ENCODE results near the gene TEAD1.

DNA sequence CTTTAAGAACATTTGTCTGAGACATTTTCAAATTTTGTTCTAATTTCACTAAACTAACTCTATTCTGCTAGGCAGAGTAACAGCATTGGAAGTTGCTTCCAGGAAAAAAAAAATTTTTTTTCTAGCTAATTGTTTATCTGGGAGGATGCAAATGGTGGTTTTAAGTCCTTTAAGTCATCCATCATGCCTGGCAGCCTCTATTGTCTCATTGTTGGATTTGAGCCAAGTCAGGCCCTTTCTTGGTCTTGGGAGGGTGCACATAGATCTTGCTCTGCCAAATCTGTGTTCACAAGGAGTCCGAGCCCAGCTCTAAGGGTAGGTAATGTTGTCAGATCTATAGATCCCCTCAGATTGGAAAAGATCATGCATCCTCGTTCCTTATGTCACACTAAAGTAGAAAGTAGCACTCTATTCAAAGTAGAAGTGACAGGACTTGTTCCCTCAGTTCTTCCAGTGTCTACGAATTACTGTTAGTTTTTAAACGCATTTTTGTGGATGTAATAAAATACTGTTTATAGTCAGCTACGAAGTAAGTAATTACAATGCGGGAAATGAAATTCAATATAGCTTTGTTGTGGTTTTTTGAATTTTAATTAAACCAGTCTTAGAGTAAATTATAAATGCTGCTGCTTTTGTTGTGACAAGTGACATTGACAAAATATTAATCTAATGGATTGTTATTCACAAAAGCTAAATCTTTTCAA is 168.9 kb downstream of the TEAD1 start:
- TF ChIP-seq, protein P1, sequence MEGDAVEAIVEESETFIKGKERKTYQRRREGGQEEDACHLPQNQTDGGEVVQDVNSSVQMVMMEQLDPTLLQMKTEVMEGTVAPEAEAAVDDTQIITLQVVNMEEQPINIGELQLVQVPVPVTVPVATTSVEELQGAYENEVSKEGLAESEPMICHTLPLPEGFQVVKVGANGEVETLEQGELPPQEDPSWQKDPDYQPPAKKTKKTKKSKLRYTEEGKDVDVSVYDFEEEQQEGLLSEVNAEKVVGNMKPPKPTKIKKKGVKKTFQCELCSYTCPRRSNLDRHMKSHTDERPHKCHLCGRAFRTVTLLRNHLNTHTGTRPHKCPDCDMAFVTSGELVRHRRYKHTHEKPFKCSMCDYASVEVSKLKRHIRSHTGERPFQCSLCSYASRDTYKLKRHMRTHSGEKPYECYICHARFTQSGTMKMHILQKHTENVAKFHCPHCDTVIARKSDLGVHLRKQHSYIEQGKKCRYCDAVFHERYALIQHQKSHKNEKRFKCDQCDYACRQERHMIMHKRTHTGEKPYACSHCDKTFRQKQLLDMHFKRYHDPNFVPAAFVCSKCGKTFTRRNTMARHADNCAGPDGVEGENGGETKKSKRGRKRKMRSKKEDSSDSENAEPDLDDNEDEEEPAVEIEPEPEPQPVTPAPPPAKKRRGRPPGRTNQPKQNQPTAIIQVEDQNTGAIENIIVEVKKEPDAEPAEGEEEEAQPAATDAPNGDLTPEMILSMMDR (conservative IDR thresholded peaks at IDR 0.05) = no peak
- TF ChIP-seq EZH2 (IDR thresholded peaks at IDR 0.05; ENCODE audit: low read depth) = no peak
